IPS-11a (cell line): ENCODE results near the gene HP1BP3.

ENCODE experiments used
- H3K4me3 ChIP-seq: one replicate; pipeline ENCODE4 v1.5.1; 2013; ENCODE audit warnings: low read depth, low read length, control low read depth

Gene HP1BP3

DNA sequence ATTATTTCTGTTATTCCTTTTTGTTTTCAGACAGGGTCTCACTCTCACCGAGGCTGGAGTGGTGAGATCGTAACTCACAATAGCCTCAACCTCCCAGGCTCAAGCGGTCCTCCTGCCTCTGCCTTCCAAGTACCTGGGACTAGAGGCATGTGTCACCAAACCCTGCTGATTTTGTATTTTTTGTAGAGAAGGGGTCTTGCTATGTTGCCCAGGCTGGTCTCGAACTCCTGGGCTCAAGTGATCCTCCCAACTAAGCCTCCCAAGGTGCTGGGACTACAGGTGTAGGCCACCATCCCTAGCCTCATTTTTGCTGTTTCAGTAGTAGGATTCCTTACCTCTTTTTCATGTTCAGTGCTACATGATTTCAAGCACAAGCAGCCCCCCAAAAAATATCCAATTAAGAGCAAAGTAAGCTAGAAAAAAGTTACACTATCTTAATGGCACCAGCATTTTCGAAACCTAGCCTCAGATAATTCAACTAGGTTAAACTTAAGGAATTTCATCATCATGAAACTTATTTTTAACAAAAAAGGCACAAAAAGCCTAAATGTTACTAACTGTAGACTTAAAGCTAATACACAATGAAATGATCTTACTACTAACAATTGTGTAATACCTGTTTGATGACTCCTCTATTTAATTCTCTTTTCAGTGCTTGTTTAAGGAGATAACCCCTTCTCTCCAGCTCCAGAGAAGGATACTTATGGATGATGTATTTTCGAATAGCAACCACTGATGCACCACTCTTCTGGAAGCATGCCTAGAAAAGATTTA lies 16.6 kb downstream of the HP1BP3 start:
- H3K4me3 ChIP-seq = no peak overlapping the region

DNA sequence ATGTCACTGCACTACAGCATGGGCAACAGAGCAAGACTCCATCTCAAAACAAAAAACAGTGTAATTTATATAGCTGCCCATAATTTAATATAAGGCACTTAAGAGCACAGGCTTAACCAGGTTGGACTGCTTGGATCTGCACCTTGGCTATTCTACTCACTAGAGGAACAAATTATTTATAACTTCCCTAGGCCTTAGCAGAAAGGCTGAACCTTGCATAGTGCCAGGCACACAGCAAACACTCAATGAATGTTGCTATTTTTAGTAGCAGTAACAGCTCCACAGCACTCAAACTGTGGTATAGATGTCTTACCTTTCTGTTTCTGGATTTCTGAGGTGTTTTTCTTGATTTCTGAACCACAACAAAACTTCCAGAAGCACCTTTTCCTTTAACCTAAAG lies 19.8 kb downstream of the HP1BP3 start:
- H3K4me3 ChIP-seq = no peak overlapping the region

DNA sequence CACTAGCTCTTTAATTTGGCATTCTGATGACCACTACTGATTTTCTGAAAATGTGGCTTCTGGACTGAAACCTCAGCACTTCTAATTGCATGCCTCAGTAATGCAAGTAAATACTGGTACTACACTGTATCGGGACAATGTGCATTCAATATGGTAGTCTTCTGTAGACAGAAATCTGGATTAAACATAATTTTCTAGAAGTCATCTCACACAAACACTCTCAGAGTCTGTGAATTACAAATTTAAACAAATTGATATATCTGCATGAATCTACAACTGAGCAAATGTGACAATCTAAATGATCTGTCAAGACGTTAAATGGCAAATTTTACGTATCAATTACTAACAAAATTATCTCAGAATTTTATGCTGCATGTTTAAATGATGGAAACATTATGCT lies 23.7 kb downstream of the HP1BP3 start:
- no peak overlapping the region for H3K4me3 ChIP-seq

DNA sequence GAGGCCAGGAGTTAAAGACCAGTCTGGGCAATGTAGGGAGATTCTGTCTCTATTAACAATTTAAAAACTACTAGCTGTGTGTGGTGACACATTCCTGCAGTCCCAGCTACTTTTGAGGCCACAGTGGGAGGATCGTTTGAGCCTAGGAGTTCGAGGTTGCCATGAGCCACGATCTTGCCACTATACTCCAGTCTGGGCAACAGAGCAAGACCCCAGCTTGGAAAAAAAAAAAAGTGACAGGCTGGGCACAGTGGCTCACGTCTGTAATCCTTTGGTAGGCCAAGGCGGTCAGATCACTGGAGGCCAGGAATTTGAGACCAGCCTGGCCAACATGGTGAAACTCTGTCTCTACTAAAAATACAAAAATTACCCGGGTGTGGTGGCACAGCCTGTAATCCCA lies 26.8 kb downstream of the HP1BP3 start:
- no peak overlapping the region for H3K4me3 ChIP-seq

DNA sequence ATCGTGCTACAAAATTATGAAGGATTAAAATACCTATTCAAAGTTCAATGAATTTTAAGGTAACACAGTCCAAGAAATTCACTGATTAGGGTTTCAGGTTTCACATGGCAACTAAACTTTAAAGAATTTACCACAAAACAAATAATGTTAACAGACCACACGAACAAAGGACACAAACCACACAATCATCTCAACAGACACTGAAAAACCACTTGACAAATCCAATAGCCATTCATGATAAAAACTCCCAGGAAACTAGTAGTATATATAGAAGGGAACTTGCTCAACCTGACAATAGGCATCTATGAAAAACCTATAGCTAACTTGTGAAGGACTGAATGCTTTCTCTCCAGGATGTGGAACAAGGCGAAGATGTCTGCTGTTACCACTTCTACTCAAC lies 33.5 kb downstream of the HP1BP3 start:
- H3K4me3 ChIP-seq = no peak overlapping the region

DNA sequence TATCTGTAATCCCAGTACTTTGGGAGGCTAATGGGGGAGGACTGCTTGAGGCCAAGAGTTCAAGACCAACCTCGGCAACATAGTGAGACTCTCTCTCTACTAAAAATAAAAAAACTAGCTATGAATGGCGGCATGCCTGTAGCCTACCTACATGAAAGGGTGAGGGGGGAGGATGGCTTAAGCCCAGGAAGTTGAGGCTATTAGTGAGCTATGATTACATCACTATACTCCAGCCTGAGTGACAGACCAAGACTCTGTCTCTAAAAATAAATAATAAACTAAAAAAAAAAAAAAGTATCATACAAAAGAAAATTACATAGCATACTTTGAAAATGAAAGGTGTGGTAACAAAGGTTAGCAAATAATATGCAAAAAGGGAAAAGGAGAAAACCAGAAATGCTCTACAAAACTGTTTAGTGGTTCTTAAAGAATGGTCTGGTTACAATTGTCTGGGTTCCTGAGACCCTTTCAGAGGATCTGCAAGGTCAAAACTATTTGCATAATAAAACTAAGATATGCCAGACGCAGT lies 35.6 kb downstream of the HP1BP3 start:
- no peak overlapping the region for H3K4me3 ChIP-seq

DNA sequence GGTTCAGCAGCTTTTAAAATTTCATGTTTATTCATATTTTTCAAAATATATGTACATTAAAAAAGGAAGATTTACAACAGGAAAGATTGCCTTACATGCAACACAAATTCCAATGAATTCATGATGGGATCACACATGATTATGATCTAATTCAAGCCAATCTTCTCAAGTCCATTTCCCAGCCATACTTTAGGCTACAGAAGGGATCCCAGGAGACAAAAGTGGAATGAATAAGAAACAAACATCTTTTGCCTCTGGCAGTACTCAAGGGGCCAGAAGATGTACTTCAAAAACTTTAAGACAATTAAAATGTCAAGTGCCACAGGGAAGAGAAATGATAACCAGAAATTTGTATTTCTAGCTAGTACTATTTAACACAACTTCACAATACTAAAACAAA lies 44.4 kb downstream of the HP1BP3 start:
- H3K4me3 ChIP-seq = no peak overlapping the region

DNA sequence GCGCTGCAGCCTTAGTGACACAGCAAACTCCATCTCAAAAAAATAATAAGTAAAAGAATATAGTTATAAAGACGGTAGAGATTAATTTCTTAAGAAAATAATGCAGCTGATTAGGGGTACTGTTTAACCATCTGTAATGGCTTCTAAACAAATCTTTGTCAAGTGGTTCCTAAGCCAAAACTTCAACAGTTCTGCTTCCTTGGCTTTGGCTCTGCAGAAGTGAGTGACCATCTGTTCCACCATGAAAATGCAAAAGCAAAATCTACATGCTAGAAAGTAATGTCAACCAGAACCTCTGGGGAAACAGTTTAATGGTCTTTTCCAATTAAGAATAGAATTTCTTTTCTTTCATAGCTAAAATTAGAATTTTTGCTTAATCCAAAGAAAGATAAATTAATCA lies 46.3 kb downstream of the HP1BP3 start:
- H3K4me3 ChIP-seq = no peak overlapping the region

DNA sequence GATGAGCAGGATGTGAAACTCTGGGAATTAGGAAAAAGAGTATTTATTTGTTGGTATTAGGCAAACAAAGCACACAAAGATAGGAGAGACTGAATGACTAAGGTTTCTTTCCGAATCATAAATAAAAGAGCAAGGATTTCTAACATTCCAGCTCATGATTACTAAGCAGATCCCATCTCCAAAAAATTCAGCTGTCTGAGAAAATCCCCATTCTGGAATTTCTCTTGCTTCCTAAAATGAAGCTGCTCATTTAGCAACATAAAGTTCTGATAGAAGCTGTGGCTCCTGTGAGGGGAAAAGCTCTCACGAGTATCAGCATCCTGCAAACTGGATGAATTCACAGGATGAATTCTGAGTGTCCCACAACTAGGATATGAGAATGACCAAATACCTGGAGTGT lies 47.9 kb downstream of the HP1BP3 start:
- no peak overlapping the region for H3K4me3 ChIP-seq

DNA sequence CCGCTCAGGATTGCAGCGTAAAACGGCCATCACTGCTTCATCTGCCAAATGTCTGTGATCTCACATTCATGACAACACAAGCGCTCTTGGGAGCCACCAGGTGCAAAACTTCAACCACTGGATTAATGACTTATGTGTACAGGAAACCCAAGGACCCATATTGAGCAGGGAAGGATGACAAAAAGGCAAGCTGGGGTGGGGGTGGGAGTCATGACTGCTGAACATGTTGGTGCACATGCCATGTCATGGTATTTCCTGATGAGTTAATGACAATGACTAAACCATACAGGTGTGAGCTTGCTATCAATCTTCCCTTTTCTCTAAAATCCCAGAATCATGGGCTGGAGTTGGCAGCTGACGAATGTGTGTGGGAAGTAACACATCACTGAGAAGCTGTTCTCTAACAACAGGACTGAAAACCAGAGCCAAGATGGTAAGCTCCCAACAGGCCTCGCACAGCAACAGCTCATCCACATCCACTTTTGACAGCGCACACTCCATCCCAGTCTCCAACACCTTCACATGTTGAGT lies 51.5 kb downstream of the HP1BP3 start:
- H3K4me3 ChIP-seq = no peak overlapping the region

DNA sequence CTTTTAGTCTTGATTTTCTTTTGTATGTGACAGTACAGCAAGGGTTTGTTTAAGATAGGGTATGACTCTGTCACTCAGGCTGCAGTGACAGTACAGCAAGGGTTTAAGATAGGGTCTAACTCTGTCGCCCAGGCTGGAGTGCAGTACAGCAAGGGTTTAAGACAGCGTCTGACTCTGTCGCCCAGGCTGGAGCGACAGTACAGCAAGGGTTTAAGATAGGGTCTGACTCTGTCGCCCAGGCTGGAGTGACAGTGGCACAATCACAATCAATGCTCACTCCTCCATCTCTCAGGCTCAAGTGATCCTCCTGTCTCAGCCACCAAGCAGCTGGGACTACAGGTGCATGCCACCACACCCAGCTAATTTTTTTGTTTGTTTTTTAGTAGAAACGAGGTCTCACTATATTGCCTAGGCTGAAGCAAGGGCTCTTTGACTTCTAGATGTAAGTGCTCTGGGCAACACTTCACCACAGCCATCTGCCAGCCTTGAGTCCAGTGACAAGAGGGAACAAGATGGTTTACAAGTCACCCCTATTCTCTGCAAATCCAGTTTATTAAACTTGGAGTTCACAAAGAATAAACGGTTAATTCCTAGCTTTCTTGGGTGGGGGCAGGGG lies 53.6 kb downstream of the HP1BP3 start:
- no peak overlapping the region for H3K4me3 ChIP-seq

DNA sequence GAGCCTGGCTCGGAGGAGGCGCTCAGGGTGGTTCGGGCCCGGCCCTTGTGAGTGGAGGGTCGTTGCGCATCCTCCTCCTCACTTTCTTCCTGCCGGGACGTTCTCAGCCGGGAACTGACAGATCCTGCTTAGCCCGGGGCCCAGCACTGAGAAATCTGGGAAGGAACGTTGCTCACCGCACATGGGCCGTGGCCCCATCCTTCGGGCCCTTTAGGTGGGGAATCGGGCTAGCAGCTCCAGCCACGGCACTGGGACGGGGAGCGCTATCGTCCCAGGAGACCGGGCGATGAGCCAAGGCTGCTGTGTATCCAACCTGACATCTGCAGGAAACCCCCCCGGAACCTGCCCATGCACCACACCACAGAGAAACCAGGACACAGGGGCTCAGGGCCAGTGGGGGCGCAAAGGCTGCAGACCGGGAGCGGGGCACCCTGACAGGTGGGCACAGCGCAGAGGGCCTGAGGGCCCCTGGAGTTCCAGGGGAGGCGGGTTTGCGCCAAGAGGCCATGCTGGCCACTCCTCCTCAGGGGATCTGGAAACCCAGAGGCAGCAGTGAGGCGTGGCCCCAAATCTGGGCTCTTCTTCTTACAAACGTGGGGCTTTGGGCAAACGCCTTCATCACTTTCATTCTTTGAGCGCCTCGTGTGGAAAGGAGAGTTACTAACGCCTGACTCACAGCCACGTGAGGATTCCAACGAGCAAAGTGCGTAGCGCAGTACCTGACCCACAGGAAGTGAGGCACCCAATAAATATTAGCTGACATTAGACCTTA lies 54.3 kb downstream of the HP1BP3 start, which contains the start of gene SH2D5:
TSS of gene SH2D5 (minus strand) at position 116 of the 772 bp plus-strand sequence. CDS start 4,659 bp downstream, outside the sequence.
- H3K4me3 ChIP-seq = peak within 1 kb of the TSS; percentile 51

DNA sequence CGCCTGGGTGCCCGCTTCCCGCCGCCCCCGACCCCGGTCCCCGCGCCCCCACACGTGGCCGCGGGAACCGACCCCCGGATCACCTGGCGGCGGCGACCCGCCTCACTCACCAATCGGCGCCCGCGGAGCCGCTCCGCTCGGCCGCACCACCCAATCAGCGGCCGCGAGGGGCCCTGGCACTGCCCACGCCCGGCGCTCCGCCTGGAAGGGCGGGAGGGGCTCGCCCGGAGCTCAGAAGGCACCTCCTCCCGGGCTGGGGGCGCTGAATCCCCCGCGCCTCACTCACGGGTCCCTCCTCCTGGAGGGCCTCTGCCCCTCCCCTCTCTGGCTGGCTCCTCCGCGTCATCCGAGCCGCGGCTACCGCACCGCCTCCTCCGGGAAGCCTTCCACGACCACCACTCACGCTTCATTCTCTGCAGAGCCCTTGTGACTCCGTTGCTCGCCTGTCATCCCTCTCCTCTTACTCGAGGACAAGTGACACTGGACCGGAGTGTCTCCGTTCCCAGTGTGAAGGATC lies 55.0 kb downstream of the HP1BP3 start:
- H3K4me3 ChIP-seq = peak overlapping the region; percentile 51

DNA sequence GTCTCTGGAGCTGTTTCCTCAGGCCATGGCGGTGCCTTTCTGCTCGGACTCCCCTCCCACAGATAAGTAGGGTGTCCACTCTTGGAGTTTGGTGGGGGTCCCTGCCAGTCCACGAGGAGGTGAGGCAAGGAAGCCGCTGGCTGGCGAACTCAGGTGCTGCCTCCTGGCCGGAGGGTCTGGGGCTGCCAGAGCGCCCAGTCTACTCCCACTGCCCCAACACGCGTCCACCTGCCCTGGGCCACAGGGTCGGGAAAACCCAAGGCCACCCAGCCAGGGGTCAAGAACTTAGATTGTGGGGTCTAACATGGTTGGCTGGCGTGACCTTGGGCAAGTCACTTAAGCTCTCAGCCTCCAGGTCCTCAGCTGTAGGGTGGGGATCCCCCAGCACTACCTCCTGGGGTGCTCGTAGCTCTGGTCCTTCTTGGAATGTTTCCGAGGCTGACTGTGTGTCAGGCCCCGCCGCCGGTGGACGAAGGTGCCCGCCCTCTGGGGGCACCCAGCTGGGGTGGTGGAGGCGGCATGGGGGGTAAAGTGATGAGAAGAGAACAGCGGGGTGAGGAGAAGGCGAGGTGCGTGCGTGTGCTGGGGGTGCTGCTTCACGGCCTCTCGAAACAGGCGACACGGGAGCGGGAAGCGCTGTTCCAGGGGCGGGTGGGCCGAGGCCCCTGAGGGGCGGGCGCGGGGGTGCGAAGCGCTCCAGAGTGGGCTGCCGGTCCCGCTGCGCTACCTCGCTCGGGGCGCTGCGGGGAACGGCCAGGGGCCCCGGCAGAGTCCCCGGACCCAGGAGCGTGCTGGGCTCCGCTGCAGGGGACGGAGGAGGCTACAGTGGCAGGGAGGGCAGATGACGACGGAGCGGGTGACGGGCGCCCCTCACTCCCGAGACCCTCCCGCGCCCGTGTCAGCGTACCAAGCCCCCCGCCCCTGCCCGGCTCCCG lies 55.8 kb downstream of the HP1BP3 start:
- H3K4me3 ChIP-seq = peak overlapping the region; percentile 30

DNA sequence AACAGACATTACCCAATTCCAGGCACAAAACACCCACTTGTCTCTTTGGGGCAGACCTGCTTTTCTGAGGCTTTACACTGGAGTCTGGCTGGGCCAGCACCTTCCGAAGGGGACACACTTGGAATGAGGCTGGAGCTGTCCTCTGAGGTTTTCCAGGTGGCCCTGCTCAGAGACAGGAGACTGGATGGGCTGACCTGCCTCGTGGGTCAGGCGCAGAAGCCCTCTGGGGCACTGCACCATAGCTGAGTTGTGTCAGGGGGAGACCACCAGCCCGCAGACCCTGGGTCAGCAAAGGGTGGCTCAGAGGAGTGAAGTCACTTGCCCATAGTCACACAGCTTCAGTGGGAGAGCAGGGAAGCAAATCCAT lies 56.4 kb downstream of the HP1BP3 start:
- no peak overlapping the region for H3K4me3 ChIP-seq

DNA sequence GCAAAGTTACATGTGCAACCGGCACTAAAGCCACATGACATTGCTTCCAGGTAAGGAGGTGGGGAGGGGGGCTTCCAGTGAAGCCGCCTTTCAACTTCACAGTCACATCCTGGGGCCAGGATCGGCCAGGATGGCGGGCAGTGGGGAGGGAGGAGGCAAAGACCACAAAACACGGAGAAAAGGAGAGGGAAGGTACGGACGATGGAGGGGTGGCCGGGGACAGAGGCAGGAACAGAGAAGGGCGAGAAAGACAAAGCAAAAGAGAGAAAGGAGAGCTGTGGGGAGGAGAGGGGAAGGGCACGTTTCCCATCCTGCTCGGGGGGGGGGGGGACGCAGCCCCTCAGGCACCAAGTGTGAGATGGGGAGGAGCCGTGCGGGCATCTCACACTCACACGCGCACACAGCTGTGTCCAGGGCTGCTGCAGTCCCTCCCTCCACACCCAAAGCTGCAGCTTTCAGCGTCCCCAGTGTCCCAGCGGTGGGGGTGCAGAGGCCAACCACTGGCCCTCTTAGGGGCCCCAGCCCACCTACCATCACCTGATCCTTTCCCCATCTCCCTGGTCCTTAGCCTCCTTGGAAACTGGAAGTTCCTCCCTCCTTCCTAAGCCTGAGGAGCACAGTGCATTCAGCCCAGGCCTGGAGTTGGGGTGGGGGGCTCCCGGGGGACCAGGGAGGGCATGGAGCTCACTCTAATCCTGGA lies 57.0 kb downstream of the HP1BP3 start:
- H3K4me3 ChIP-seq = no peak overlapping the region

DNA sequence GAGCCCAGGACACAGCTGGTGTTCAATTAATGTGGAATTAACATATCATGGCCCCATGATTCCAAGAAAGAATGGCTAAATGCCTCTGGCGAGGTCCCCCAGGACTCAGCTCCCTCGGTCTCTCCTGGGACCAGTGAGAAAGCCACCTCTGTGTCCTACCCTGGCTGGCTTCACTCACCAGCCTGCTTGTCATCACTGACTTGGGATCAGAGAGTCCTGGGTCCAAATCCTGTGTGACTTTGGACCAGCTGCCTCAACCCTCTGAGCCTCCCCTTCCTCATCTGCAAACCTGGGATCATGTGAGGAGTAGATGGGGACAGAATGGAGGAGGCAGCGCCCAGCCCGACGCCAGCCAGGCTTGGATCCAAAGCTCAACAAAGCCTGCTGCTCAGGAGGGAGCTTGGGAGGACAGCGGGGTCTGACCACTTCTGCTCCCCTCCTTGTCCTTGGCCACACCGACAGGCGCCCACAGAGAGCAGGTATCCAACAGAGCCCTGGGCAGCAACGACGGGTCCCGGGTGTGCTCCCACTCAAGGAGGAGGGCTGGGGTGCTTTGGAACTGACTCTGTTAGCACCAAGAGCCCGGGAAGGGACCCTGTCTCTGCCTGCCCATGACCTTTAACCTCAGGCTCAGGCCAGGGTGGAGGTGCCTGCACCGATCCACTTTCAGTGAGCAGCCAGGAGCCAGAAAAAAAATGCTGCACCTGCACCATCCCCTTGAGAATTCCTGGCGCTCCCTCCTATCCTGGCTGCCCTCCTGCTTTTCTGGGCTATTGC lies 57.8 kb downstream of the HP1BP3 start:
- H3K4me3 ChIP-seq = no peak overlapping the region

DNA sequence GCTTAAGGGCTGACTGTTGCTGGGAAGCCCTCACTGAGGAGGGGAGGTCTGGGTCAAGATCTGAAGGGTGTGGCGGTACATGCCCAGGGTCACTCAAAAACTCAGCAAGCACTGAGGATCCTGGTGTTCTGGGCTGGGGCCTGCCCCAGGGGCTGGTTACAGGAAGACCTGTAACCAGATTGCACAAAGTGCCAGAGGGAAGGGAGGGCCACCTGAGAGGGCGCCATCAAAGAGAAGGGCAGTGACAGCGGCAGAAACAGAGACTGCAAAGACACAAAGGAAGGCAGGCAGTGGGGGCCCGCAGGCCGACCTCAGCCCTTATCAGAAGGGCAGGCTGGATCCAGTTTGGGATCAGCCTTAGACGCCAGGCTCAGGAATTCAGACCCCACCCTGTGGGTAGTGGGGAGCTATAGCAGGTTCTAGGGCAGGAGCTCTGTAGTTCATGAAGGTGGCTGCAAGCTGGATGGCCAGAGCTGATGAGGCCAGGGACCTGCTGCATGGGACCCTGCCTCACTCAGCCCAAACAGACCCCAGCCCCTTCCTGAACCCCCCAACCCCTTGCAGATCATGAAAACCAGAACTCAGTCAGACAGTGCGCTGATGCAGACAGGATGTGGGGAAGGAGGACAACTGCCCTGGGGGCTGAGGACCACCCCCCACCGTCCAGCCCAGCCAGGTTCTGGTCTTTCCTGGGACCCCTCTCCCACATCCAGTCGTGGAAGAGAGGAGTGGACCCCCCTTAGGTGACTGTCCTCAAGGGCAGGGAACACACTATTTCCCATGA lies 58.5 kb downstream of the HP1BP3 start:
- H3K4me3 ChIP-seq = no peak overlapping the region
